Measurements from ENCODE around the gene SP140. TPM values are rescaled to one million over a fixed set of nuclear protein-coding genes. Genes with fewer than 3 reads are reported as not detected.

The SP140 gene
- total and polyA plus RNA-seq, 7 donors: under 0.01 to 19.2 (median 2.1) TPM; not detected in 2

GRCh38 chr2:230205034-230205433 is 20.5 kb upstream of the SP140 start:
- Histone ChIP-seq H3K9me3 (no peaks in the 10 kb centered on the region), H3K27me3 (no peaks in the 10 kb centered on the region), H3K4me3 (no peak overlapping the region), H3K4me1 (no peaks in the 10 kb centered on the region), H3K36me3 (peaks cover 0 to 98% (median 49%) of the 10 kb centered on the region in 4 donors), H3K27ac (no peak overlapping the region)
- intact Hi-C loops (cut with DNase I): no loop called here
- 69 to 82% methylated on average over 1 of the region's 1 CpG for WGBS, 2 donors
- DNase-seq: no peak
- TF ChIP-seq POLR2AphosphoS5 (IDR thresholded peaks at IDR 0.05) (no peak), POLR2A (IDR thresholded peaks at IDR 0.05) (no peak), CTCF (IDR thresholded peaks at IDR 0.05) (no peak), EP300 (IDR thresholded peaks at IDR 0.05) (no peak)

GRCh38 chr2:230205721-230206120 is 19.8 kb upstream of the SP140 start:
- no peak for TF ChIP-seq CTCF (IDR thresholded peaks at IDR 0.05)
- TF ChIP-seq POLR2AphosphoS5 (IDR thresholded peaks at IDR 0.05): no peak
- no peak for TF ChIP-seq EP300 (IDR thresholded peaks at IDR 0.05)
- TF ChIP-seq POLR2A (IDR thresholded peaks at IDR 0.05): no peak
- intact Hi-C loops (cut with DNase I): no loop called here
- peaks cover 0 to 98% (median 53%) of the 10 kb centered on the region in 4 donors for H3K36me3 ChIP-seq
- H3K27ac ChIP-seq: no peak overlapping the region
- DNase-seq: no peak
- H3K9me3 ChIP-seq: no peaks in the 10 kb centered on the region
- H3K4me1 ChIP-seq: no peaks in the 10 kb centered on the region
- WGBS, 2 donors: 87 to 97% methylated on average over 2 of the region's 2 CpGs
- H3K4me3 ChIP-seq: no peak overlapping the region
- no peaks in the 10 kb centered on the region for H3K27me3 ChIP-seq

DNA sequence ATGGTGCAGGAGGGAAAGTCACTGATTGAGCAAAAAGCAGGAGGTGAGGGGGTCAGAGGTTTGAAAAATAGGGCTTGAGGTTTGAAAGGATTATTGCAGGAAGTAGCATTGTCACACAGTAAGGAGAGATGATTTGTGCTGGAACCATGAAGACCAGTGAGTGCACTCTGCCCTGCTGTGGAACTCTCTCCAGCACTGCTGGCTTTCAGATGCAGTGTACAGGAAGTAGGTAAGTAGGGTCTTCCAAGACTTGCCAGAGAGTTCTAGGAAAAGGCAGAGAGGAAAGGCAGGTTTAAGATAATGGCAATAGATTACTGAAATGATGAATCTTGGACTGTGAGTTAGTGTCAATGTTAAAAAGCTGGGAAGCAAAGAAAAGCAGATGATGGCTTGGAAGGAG is 17.0 kb upstream of the SP140 start:
- H3K36me3 ChIP-seq: peaks cover 6 to 97% (median 56%) of the 10 kb centered on the region in 4 donors
- no peak for DNase-seq

GRCh38 chr2:230209422-230210051 is 16.0 kb upstream of the SP140 start:
- H3K36me3 ChIP-seq: peaks cover 6 to 97% (median 60%) of the 10 kb centered on the region in 4 donors
- no peak overlapping the region for H3K4me3 ChIP-seq
- DNase-seq: no peak
- no peak overlapping the region for H3K27ac ChIP-seq
- 64 to 87% methylated on average over 1 of the region's 1 CpG for WGBS, 2 donors
- no peaks in the 10 kb centered on the region for H3K27me3 ChIP-seq
- intact Hi-C loops (cut with DNase I): no loop called here
- no peaks in the 10 kb centered on the region for H3K9me3 ChIP-seq
- TF ChIP-seq EP300 (IDR thresholded peaks at IDR 0.05): no peak
- no peak for TF ChIP-seq POLR2AphosphoS5 (IDR thresholded peaks at IDR 0.05)
- no peak for TF ChIP-seq CTCF (IDR thresholded peaks at IDR 0.05)
- TF ChIP-seq POLR2A (IDR thresholded peaks at IDR 0.05): no peak
- no peaks in the 10 kb centered on the region for H3K4me1 ChIP-seq

More for the DNA sequence above, 17.0 kb upstream of the SP140 start:
- intact Hi-C loops (cut with DNase I): no loop called here
- no peak overlapping the region for H3K4me3 ChIP-seq
- H3K27ac ChIP-seq: no peak overlapping the region
- TF ChIP-seq POLR2AphosphoS5 (IDR thresholded peaks at IDR 0.05) (no peak), CTCF (IDR thresholded peaks at IDR 0.05) (no peak)
- H3K4me1 ChIP-seq: no peaks in the 10 kb centered on the region
- H3K27me3 ChIP-seq: no peaks in the 10 kb centered on the region
- H3K9me3 ChIP-seq: no peaks in the 10 kb centered on the region

GRCh38 chr2:230216489-230216888 is 9.0 kb upstream of the SP140 start:
- no peaks in the 10 kb centered on the region for H3K27me3 ChIP-seq
- no peaks in the 10 kb centered on the region for H3K9me3 ChIP-seq
- H3K27ac ChIP-seq: no peak overlapping the region
- H3K4me3 ChIP-seq: no peak overlapping the region
- WGBS, 2 donors: 85 to 96% methylated on average over 1 of the region's 1 CpG
- H3K36me3 ChIP-seq: peaks cover 6 to 53% (median 22%) of the 10 kb centered on the region in 4 donors
- intact Hi-C loops (cut with DNase I): loop anchor here (5.0 kb wide), 1 partner anchor 196 kb away; no protein-coding TSS in a partner anchor
- DNase-seq: no peak
- TF ChIP-seq CTCF (IDR thresholded peaks at IDR 0.05) (no peak), EP300 (IDR thresholded peaks at IDR 0.05) (no peak)
- H3K4me1 ChIP-seq: peaks cover 0 to 26% (median 19%) of the 10 kb centered on the region in 4 donors

Data from sigmoid colon (tissue), 7 donors.